HS-27A (cell line): Measurements from ENCODE around the gene ABLIM2.
"Not testable (repeated sequence)": the region's sequence is repeated elsewhere in the genome, so short reads cannot be mapped to it uniquely, and the experiment has no call there.

Experiments used
- DNase-seq: peaks from one replicate; pipeline ENCODE4 v3.0.0-alpha.2; 2012; ENCODE audit warnings: low read depth, missing footprints

The ABLIM2 gene

DNA sequence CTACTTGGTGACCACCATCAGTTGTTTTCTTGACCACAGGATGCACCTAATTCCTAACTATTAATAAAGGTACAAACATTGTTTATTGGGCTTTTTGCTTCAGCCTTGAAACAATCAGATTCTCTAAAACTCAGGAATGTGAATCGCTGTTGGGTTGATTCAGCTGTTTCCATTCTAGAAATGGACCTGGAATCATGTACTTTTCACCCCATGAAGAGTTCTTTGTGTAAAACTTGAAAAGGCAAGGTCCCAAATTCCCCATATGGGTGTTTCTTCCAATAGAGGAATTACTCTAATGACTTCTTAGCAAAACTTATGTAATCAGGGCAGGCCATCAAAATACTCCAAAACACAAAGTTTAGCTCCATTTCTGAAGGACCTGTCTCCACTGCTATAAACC is 226.3 kb downstream of the ABLIM2 start:
- DNase-seq, result no peak

DNA sequence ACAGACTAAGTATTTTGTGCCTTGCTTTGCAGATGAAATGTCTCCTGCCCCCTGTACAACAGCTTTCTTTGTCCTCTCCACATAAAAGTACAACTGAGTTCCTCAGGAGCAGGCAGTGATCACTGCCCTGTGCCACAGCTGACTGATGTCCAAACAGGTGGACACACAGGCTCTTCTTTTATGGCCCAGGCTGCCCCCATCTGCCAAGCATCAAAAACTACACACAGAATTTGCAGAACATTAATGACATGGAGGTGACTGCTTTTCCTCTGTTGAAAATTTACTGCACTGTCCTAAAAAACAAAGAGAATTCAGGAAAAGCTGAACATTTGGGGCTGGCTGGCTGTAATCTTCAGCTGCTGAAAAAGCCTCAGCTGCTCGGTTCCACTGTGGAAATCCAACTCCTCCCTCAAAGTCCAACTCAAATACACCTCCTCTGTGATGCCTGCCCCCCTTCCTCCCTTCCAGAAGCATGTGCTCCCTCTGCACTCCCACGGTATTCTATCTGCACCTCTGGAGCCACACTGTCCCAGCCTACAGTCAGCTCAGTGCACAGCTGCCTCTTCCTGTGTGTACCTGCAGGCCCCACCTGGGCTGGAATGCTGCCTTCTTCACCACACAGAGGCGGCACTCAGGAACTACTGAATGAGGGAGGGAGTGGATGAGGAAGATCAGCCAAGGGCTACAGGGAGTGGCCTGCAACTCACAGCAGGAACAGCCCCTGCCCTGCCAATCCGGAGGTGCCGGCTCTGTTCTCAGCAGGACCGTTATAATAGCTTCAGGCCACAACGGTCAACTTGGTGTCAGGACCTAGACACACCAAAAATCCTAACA is 229.3 kb downstream of the ABLIM2 start:
- DNase-seq, result no peak

DNA sequence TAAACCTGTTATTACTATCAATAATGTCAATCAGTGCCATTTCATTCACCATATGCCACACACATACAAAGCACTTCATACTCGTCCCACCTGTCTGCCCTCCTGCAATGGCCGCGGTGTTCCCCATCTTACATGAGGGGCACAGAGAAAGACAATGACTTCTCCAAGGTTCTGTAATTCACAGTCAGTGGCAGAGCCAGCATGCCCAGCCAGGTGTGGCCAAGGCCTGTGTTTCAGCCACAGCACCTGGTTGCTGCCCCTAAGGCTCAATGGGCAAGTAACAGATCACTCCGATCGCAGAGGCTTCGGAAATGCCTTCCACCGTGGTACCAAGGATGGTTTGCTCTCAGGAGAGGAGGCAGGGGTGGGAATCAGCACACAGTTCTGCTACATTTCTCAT is 229.9 kb downstream of the ABLIM2 start:
- DNase-seq, result no peak

GRCh38 chr4:7926822-7927221 is 231.8 kb downstream of the ABLIM2 start:
- DNase-seq, result no peak

DNA sequence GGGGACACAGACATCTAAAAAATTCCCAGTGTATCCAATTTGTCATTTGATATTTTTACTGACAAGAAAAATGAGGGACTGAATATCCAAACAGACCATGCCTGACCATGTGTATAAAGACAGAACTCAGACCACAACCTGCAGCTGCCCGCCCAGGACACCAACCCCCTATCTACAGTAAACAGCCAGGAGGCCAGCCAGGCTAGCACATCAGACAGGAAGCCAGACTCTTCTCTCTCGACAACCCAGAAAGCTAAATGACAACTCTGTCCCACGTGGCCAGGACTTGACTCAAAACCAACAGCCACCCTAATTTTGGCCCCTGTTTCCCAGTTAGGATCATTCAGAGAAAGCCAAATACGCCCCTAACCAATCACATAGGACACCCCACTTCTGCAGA is 234.0 kb downstream of the ABLIM2 start:
- DNase-seq, result no peak

- no peak for DNase-seq
These were observed 234.4 kb downstream of the ABLIM2 start for GRCh38 chr4:7924163-7924562.

- DNase-seq, result no peak
These were observed 236.1 kb downstream of the ABLIM2 start for GRCh38 chr4:7922466-7922865.

- DNase-seq, result no peak
These were observed 239.6 kb downstream of the ABLIM2 start for GRCh38 chr4:7918981-7919380.

DNA sequence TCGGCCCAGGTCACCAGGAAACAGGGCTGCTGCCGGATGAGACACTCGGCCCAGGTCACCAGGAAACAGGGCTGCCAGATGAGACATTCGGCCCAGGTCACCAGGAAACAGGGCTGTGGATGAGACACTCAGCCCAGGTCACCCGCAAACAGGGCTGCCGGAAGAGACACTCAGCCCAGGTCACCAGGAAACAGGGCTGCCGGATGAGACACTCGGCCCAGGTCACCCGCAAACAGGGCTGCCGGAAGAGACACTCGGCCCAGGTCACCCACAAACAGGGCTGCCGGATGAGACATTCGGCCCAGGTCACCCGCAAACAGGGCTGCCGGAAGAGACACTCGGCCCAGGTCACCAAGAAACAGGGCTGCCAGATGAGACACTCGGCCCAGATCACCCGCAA is 240.4 kb downstream of the ABLIM2 start:
- not testable (repeated sequence) for DNase-seq

- no peak for DNase-seq
These were observed 240.9 kb downstream of the ABLIM2 start for GRCh38 chr4:7917669-7918068.

GRCh38 chr4:7915875-7916242 is 242.8 kb downstream of the ABLIM2 start:
- DNase-seq, result no peak
